Measurements from ENCODE around the gene FCN1.
"Not testable (repeated sequence)": the region's sequence is repeated elsewhere in the genome, so short reads cannot be mapped to it uniquely, and the experiment has no call there.

FCN1 gene

GRCh38 chr9:134917431-134918373, at the start of gene FCN1:
Gene FCN1, minus strand, starts transcription at chr9:134917912. Its CDS starts 41 bp downstream, at chr9:134917871.
- no peak for DNase-seq

- DNase-seq, result no peak
These were observed 49.2 kb upstream of the FCN1 start for GRCh38 chr9:134966697-134967546.

GRCh38 chr9:134966270-134966669, 48.6 kb upstream of the FCN1 start:
- DNase-seq, result no peak

- DNase-seq, result no peak
These were observed 48.1 kb upstream of the FCN1 start for GRCh38 chr9:134965851-134966250.

GRCh38 chr9:134965411-134965810, 47.7 kb upstream of the FCN1 start:
- no peak for DNase-seq

GRCh38 chr9:134964271-134965055, 46.8 kb upstream of the FCN1 start:
- no peak for DNase-seq

GRCh38 chr9:134963546-134963945, 45.8 kb upstream of the FCN1 start:
- DNase-seq, result no peak

GRCh38 chr9:134962973-134963364, 45.3 kb upstream of the FCN1 start:
- DNase-seq, result no peak

GRCh38 chr9:134962065-134962972, 44.6 kb upstream of the FCN1 start:
- no peak for DNase-seq

- DNase-seq, result no peak
These were observed 43.8 kb upstream of the FCN1 start for GRCh38 chr9:134961331-134962064.

- DNase-seq, result no peak
These were observed 43.0 kb upstream of the FCN1 start for GRCh38 chr9:134960701-134961181.

GRCh38 chr9:134959971-134960310, 42.2 kb upstream of the FCN1 start:
- no peak for DNase-seq

GRCh38 chr9:134959126-134959970, 41.6 kb upstream of the FCN1 start:
- DNase-seq, result no peak

GRCh38 chr9:134957945-134958227, 40.2 kb upstream of the FCN1 start:
- DNase-seq, result no peak

- no peak for DNase-seq
These were observed 39.6 kb upstream of the FCN1 start for GRCh38 chr9:134957165-134957944.

- DNase-seq, result not testable (repeated sequence)
These were observed 38.7 kb upstream of the FCN1 start for GRCh38 chr9:134956387-134956786.

GRCh38 chr9:134955801-134956200, 38.1 kb upstream of the FCN1 start:
- DNase-seq, result no peak

- DNase-seq, result no peak
These were observed 37.4 kb upstream of the FCN1 start for GRCh38 chr9:134955156-134955555.

GRCh38 chr9:134951994-134952393, 34.3 kb upstream of the FCN1 start:
- DNase-seq, result no peak

Data from CD4-positive, alpha-beta T cell treated with Interleukin-12 subunit alpha and Interleukin-12 subunit beta, for 1 hour (primary cell).